Fibroblast of the aortic adventitia (primary cell): Measurements from ENCODE around the gene SH2D1A. TPM values are rescaled to one million over a fixed set of nuclear protein-coding genes. Genes with fewer than 3 reads are reported as not detected.

Experiments
- DNase-seq: peaks from one replicate; pipeline ENCODE4 v3.0.0-alpha.2; 2010; ENCODE audit warnings: low read depth
- H3K4me3 ChIP-seq: 2 replicates; pipeline ENCODE4 v1.5.1; 2011; ENCODE audit warnings: low read depth, mild to moderate bottlenecking, control low read depth, low read length, moderate library complexity
- total RNA-seq: library from RNA; depleted of rRNA; stranded (reverse); fragments of >200 nt; gene quantifications from 2 replicates; pipeline ENCODE4 v1.2.3, GENCODE V29; 2012; ENCODE audit warnings: low replicate concordance
- TF ChIP-seq, protein P1 (sequence below): IDR thresholded peaks from 2 replicates; pipeline ENCODE4 v1.5.1; 2011; ENCODE audit warnings: mild to moderate bottlenecking, low read length, control low read depth, inconsistent platforms; ENCODE audit not compliant: insufficient read depth

SH2D1A gene
- total RNA-seq, 1 donor, result not detected

DNA sequence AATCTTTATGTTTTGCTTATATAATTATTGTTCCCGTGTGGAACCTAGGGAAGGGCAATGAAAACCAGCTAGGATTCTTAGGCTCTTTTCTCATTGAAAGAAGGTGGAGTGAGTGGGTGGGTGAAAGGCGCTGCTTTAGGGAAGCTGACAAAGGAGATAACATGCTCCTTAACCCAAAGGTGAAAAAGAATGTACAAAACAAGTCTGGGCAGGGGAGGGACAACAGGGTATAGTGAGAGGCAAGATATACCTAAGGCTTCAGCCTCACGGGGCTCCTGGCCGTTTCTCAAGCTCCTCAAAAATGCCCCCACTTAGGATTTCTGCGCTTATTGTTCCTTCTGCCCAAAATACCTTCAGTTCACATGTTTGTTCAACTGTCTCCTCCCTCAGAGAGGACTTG, 1.8 kb downstream of the SH2D1A start:
- no peak for DNase-seq
- TF ChIP-seq, protein P1, sequence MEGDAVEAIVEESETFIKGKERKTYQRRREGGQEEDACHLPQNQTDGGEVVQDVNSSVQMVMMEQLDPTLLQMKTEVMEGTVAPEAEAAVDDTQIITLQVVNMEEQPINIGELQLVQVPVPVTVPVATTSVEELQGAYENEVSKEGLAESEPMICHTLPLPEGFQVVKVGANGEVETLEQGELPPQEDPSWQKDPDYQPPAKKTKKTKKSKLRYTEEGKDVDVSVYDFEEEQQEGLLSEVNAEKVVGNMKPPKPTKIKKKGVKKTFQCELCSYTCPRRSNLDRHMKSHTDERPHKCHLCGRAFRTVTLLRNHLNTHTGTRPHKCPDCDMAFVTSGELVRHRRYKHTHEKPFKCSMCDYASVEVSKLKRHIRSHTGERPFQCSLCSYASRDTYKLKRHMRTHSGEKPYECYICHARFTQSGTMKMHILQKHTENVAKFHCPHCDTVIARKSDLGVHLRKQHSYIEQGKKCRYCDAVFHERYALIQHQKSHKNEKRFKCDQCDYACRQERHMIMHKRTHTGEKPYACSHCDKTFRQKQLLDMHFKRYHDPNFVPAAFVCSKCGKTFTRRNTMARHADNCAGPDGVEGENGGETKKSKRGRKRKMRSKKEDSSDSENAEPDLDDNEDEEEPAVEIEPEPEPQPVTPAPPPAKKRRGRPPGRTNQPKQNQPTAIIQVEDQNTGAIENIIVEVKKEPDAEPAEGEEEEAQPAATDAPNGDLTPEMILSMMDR, result no peak
- no peak overlapping the region for H3K4me3 ChIP-seq

DNA sequence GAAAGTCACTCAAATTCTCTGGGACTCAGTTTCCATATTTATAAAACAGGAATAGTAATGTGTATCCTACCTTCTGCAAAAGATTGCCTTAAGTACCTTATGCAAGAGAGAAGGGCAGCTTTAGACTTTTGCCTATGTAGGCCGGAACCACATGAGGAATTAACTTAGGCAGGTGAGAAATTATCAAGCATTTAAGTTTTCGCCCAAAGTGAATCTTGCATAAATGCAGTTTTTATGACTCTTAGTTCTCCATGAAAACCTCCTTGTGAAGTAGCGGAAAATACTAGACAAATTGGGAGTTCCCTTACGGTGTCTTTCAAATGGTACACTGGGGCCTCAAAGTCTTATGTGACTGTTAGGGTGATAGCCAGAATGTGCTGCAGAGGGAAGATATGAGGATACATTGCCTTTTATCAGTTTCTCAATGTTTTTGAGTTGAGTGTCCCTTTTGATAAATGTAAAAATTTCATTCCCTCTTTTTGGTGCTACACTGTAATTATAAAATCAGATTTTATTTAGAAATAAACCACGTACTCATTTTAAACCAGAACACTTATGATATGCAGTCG, 2.6 kb downstream of the SH2D1A start:
- no peak overlapping the region for H3K4me3 ChIP-seq
- TF ChIP-seq, protein P1, result no peak
- DNase-seq, result no peak

DNA sequence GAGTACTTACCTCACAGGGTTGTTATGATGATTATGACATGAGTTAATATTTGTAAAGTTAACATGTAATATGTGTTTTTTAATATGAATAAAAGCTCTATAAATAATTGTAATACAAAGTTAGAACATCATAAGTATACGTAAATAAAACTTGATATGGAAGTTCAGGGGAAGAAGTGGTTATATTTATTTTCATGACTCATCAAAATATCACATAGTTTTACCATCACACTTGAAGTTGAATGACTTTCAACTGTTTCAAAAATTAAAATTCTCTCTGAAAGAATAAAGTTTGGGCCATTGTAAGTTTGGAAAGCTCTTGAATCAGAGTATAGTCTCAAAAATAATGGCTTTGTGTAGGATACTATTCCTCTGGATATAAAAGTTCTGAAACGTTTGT, 8.3 kb downstream of the SH2D1A start:
- DNase-seq, result no peak
- H3K4me3 ChIP-seq, result no peak overlapping the region
- TF ChIP-seq, protein P1, result no peak

DNA sequence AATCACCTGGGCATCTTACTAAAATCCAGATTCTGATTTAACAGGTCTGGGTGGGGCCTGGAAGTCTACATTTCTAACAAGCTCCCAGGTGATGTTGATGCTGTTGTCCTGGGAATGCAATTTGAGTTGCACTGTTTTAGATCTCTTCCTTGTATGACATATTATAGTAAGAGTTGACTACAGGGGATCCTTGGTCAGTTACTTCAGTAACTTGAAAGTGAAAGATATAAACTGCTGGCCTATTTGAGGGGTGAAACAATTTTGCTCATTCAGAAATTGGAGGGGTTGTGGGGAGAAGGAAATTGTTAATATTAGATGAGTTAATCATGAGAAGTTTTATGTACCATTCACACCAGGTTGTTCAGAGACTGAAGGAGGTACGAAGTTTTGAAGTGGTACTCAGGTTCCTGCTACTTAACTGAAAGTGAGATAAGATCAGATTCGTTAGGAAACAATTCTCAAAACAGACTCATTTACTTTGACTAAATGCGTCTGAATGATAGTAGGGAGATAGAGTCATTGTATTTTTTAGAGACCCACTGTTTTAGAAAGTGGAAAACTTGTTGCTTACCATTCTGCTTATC, 12.5 kb downstream of the SH2D1A start:
- TF ChIP-seq, protein P1, result no peak
- no peak overlapping the region for H3K4me3 ChIP-seq
- DNase-seq, result no peak

- no peak for DNase-seq
- TF ChIP-seq, protein P1, result no peak
- no peak overlapping the region for H3K4me3 ChIP-seq
Measured at GRCh38 chrX:124362072-124362471, 15.7 kb downstream of the SH2D1A start.

- no peak for DNase-seq
- H3K4me3 ChIP-seq, result no peak overlapping the region
- TF ChIP-seq, protein P1, result no peak
Measured at GRCh38 chrX:124362761-124363160, 16.4 kb downstream of the SH2D1A start.

DNA sequence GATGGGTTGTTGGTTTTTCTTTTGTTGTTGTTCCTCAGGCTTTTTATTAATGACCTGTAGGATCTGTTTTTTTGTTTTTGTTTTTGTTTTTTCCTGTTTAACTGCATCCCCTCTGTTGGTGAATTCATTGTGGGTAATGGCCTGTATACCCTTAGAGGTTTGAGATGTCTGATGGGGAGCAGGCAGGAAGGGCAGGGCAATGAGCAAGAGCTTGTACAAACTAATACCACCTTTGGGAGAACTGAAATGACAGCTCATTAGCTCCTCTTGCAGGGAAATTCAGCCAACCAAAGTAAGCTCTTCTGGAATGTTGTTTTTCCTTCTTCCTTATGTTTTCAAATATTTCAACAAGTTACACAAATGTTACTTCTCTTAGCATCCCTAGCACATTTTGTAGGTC, 23.4 kb downstream of the SH2D1A start:
- H3K4me3 ChIP-seq, result no peak overlapping the region
- TF ChIP-seq, protein P1, result no peak
- DNase-seq, result no peak
